Keratinocyte (primary cell): Measurements from ENCODE around the gene IFT81.

ENCODE experiments used
- CTCF ChIP-seq, 3 experiments: IDR thresholded peaks in 1 of 3; conservative IDR thresholded peaks in 1 of 3; optimal IDR thresholded peaks in 1 of 3; 2 replicates in 2 of 3; 3 replicates in 1 of 3; pipeline versions ENCODE3 to v1.5.1; 2011; ENCODE audit warnings: low read length in 3 of 3, mild to moderate bottlenecking in 3 of 3, moderate library complexity in 2 of 3, control low read depth in 1 of 3, inconsistent platforms in 1 of 3; ENCODE audit not compliant: insufficient read depth in 2 of 3; ENCODE audit errors: extremely low read depth in 1 of 3
- EZH2 ChIP-seq: IDR thresholded peaks from one replicate; pipeline ENCODE4 v1.6.1; 2012; ENCODE audit warnings: inconsistent platforms, mild to moderate bottlenecking, low read length, moderate library complexity

DNA sequence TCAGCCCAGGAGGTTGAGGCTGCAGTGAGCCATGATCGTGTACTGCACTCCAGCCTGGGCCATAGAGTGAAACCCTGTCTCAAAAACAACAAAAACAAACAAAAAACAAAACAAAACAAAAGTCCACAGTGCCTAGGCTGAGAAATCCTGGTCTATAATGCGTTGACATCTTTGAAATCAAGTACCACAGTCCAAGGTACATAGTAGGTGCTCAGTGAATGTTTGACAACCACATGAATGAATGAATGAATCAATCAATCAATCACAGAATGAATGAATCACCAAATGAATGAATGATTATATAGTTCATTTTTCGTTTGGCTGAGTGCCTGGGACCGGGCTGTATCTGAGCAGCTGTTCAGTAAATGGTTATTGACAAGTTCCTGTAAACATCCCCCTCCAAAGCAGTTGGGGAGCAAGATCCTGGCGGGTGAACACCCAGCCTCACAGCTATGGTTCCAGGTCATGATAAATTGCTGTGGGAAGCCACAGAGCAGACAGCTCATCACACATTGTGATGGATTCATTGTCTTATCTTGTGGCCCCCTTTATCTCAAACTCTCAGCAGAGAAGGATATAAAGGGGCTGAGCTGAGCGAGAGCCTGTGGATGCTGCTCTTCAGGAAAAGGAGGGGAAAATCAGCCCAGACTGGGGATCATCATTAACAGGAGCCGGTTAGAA lies 30.4 kb upstream of the IFT81 start:
- TF ChIP-seq CTCF (optimal IDR thresholded peaks at IDR 0.05 in 1 of 3, IDR thresholded peaks at IDR 0.05 in 1 of 3, conservative IDR thresholded peaks at IDR 0.05 in 1 of 3; ENCODE audit: extremely low read depth in 1 of 3, insufficient read depth in 2 of 3, low read length in 3 of 3) (no peak), EZH2 (no peak)
